Measurements from ENCODE around the gene GRAP2. TPM values are rescaled to one million over a fixed set of nuclear protein-coding genes. Genes with fewer than 3 reads are reported as not detected.
A peak's percentile ranks its signal among the peaks of the same experiment; 100 is the strongest.

The GRAP2 gene
- total and polyA plus RNA-seq, 9 of the 15 experiments (the other 6 are each of a cell fraction or from before 2014, with no cell fraction given), result 4.8 to 88.7 (median 60.4) TPM

GRCh38 chr22:39952347-39952746, 51.5 kb downstream of the GRAP2 start:
- no TSS peak for BruUV-seq (replicated peaks)
- H3K4me1 ChIP-seq (replicated peaks in 1 of 2; ENCODE audit: control insufficient read depth in 2 of 2, insufficient read depth in 2 of 2, low read length in 2 of 2), result peaks cover 9 to 49% of the 10 kb centered on the region in 2 experiments; a peak in 3 of 5 replicates
- no peaks in the 10 kb centered on the region for H3K9me1 ChIP-seq (ENCODE audit: control insufficient read depth, insufficient read depth, low read length)
- no peak overlapping the region for H2AFZ ChIP-seq (ENCODE audit: low read depth, low read length)
- intact Hi-C loops (cut with micrococcal nuclease), result no loop called here
- no peaks in the 10 kb centered on the region for H3K9me3 ChIP-seq (replicated peaks; ENCODE audit: control insufficient read depth, insufficient read depth, low read depth, low read length)
- no peak for DNase-seq (ENCODE audit: extremely low read depth in 1 of 4, low spot score in 3 of 4)
- peaks cover 80% of the 10 kb centered on the region; the same call in 2 of the 3 replicates for H3K36me3 ChIP-seq (ENCODE audit: control insufficient read depth, insufficient read depth, low read length)
- H3K27ac ChIP-seq (ENCODE audit: extremely low read depth, low read depth, low read length), result no peak overlapping the region; the same call in 2 of the 3 replicates
- ChIA-PET POLR2A (interaction anchor here (1.5 to 2.2 kb wide), 3 partner anchors 9 to 376 kb away, joined by 5 to 12 read pairs (median 5); no protein-coding TSS in a partner anchor), CTCF (ENCODE audit: low intra/inter-chr PET ratio) (no interaction called here)
- H4K20me1 ChIP-seq (replicated peaks; ENCODE audit: control insufficient read depth, insufficient read depth, low read length), result no peaks in the 10 kb centered on the region
- no peak overlapping the region for H3K4me3 ChIP-seq
- H3K4me2 ChIP-seq (ENCODE audit: insufficient read depth, low read length), result peak overlapping the region; percentile 28; the same call in 1 of the 2 replicates
- no peak for ATAC-seq
- no peaks in the 10 kb centered on the region for H3K27me3 ChIP-seq (ENCODE audit: control insufficient read depth in 2 of 2, insufficient read depth in 2 of 2, low read length in 2 of 2)
- H3K79me2 ChIP-seq (ENCODE audit: control insufficient read depth, insufficient read depth, low read length), result peaks cover 71% of the 10 kb centered on the region
- TF ChIP-seq RBFOX2 (IDR thresholded peaks at IDR 0.05; ENCODE audit: low read depth, low read length) (no peak), ZNF780A (CRISPR knock-in tag; IDR thresholded peaks at IDR 0.05) (no peak), NFRKB (IDR thresholded peaks at IDR 0.05; ENCODE audit: low read depth) (no peak), CBFB (CRISPR knock-in tag; IDR thresholded peaks at IDR 0.05) (no peak), HES1 (IDR thresholded peaks at IDR 0.05; ENCODE audit: low read depth) (no peak), ZNF316 (IDR thresholded peaks at IDR 0.05) (no peak), SP2 (IDR thresholded peaks at IDR 0.05; ENCODE audit: extremely low read depth, low read depth, low read length, poor library complexity, severe bottlenecking) (no peak), ZNF766 (CRISPR knock-in tag; conservative IDR thresholded peaks at IDR 0.05) (no peak), FOXM1 (IDR thresholded peaks at IDR 0.05; ENCODE audit: low read depth) (no peak), FOXM1 (CRISPR knock-in tag; IDR thresholded peaks at IDR 0.05; ENCODE audit: low read depth) (no peak), ZNF41 (CRISPR knock-in tag; conservative IDR thresholded peaks at IDR 0.05) (no peak), MAFF (IDR thresholded peaks at IDR 0.05; ENCODE audit: low read length) (no peak), L3MBTL2 (IDR thresholded peaks at IDR 0.05) (no peak), IRF1 (CRISPR knock-in tag; IDR thresholded peaks at IDR 0.05; ENCODE audit: borderline replicate concordance) (no peak)
- FAIRE-seq, result no peak
- WGBS (ENCODE audit: insufficient coverage, low coverage, missing lambda C conversion rate), result 81% methylated on average over 6 of the region's 6 CpGs
- in situ Hi-C loops (cut with MboI), result no loop called here
- peak overlapping the region in 1 of 2 experiments; percentile 28; a peak in 1 of 4 replicates for H3K9ac ChIP-seq (ENCODE audit: insufficient read depth in 1 of 2, low read depth in 2 of 2, low read length in 2 of 2)

Data from K562 (cell line).